CD1c-positive myeloid dendritic cell (primary cell): Measurements from ENCODE around the gene NDEL1.
A peak's percentile ranks its signal among the peaks of the same experiment; 100 is the strongest.

Experiments used
- DNase-seq: peaks from one replicate; pipeline ENCODE4 v3.0.0-alpha.2; 2016; ENCODE audit errors: extremely low spot score

Gene NDEL1

DNA sequence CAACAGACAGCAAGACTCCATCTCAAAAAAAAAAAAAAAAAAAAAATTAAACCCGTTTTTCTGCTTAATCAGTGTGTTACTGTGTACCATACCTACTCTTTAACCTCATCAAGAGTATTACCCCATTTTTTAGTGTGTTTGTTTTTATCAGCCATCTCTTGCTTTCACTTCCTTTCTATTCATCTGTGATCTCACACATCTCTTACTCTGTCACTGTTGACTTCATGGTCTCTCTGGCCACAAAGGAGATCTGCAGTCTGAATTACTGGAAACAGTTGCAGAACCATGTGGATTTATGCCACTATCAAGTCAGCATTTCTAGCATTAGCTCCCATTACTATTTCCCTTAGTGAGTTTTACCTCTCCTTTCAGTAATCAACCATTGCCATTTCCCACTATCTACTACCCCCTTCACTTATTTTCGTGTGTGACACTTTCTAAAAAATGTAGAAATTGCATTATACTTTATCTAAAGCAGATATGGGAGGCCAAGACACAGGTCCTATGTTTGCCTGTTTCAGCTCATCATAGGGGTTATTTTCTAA is 20.1 kb downstream of the NDEL1 start:
- no peak for DNase-seq

DNA sequence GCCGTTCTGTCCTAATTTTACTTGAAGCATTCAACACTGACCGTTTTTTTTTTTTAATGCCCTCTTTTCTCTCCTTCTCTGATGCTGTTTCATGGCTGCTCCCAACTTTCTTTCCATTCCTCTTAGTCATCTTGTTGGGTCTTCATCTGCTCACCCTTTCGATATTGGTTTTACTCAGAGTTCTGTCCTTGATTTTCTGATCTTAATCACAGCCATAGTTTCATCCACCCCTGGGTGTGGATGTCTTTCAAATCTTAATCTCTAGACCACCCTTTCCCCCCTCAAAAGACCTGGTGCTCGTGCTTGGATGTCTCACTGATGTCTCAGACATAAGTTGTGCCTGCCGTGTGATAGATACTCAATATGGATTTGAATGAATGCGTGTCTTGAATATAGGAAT is 22.4 kb downstream of the NDEL1 start:
- DNase-seq, result no peak

DNA sequence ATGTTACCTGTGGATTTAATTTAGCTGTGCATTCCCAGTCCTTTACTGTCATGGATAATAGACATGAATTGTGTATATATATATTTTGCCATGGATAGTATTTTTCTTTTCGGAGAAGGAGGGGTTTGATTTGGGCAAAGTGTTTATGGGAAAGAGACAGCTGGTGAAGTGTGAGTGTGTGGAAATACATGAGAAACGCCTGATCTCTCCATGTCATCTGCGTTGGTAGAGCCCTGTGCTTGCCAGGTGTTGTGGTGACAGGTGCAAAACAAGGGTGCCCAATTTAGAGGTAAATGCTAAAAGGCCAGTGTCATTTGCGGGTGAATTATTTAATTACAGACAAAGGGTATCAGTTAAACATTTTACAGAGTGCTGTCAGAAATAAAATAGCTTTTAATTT is 23.4 kb downstream of the NDEL1 start:
- DNase-seq, result no peak

DNA sequence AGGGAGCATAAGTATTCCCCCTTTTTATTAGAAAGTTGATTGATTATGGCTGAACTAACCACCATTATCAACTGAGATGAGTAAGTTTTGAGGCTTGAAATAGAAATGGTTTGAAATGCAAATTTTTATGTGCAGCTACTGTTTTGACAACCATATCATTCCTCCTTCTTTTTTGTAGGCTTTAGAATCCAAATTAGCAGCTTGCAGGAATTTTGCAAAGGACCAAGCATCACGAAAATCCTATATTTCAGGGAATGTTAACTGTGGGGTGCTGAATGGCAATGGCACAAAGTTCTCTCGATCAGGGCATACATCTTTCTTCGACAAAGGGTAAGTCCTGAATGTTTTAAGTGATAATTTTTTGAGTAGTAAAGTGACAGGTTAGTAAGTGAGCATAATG is 24.1 kb downstream of the NDEL1 start:
- no peak for DNase-seq

DNA sequence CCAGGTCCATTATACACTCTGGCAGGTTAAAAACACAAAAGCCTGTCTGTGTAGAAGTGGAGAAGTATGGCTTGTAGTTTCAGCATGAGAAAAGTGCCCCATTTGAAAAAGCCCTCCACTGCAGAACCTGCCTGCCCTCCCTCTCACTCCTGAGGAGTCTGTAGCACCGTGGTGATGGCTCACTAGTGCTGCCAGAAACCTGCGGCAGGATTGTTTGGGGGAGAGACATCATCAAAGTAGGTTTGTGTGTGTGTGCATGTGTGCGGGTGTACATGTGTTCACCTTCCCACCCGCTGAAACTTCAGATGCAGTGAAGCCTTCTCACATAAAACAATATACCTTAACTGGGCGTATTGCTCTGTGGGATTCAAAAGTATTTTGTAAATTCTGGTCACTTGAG is 26.9 kb downstream of the NDEL1 start:
- no peak for DNase-seq

DNA sequence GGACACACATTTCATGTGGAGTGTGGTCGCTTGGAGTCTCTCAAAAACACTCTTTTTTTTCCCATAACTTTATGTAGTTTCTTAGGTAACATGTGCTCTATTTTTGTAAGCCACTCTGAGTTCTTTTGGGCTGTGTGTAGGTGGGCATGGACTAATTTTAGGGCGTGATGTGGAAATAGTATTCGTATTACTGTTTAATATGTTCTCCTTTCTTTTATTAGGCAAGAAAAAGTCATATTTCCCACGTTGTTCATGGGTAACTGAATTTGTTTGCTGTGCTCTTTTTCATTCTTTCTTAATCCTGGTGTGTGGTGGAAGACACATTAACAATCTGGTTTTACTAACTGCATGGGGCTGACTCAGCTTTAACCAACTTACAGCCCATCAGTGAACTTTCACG is 27.4 kb downstream of the NDEL1 start:
- peak; percentile 67 for DNase-seq

DNA sequence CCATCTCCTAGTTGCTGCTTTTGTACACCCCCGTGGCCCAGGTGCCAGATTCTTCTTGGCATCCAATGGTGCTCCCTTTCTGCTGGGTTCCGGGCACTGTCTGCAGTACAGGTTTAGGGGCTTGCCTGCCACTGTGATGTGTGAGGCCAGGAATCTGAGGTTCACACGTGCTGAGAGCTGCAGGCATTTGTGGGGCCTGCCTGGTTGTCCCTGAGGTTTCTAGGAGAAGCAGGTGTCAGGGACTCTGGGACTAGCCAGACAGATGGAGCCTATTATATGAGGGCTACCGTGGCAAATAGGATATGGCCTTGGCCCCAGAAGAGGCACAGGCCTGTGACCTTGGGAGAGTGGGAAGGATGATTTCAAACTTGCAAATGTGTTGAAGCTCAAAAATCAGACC is 29.3 kb downstream of the NDEL1 start:
- no peak for DNase-seq

DNA sequence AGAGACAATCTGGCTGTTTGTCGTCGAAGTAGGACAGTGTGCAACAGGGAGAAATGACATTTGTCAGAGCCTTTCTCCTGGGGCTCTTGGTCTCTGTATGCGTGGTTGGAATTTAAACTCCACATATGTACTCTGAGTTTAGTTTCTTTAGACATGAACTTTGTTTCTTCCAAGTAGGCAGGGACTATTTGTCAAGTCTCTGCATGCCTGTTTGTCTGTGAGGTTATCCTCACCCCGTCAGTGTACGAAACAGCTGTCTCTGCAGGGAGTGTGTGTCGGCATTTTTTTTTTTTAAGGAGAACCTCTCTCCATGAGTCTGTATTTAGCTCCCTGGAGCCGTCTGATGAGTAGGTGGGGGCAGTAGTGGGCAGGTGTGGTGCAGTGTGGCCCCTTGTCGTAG is 29.7 kb downstream of the NDEL1 start:
- DNase-seq, result no peak

DNA sequence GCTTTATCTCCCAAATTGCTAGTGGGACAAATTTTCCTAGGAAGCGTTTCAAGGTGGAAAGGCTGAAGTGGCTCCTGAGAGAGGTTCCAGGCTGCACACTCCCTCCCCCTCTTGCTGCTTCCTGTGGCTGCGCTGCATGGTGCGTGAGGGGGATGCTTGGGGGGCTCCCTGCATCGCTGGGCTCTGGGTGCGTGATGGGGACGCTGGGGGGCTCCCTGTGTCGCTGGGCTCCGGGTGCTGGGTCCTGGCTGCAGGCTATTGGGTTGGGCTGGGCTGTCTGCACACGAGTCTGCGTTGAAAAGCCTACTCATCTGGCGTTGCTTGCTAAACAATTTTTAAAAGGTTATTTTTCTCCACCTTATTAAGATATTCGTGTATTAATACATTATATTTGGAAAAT is 30.1 kb downstream of the NDEL1 start:
- no peak for DNase-seq

DNA sequence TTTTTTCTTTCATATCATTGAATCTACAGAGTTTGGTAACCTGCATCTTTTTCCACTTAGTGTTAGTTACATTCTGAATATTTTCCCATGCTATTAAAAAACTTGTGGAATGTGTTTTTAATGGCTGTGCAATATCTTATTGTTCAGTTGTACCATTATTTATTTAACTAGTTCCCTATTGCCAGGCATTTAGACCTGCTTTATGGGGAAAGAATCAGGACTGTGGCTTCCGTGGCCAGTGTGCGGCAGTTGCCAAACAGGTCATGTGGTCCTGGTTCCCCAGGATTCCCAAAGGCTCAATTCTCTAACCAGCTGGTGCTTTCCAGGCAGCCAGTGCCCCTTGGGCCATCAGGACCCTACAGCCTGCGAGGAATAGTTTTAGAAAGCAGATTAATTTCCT is 30.8 kb downstream of the NDEL1 start:
- DNase-seq, result no peak

DNA sequence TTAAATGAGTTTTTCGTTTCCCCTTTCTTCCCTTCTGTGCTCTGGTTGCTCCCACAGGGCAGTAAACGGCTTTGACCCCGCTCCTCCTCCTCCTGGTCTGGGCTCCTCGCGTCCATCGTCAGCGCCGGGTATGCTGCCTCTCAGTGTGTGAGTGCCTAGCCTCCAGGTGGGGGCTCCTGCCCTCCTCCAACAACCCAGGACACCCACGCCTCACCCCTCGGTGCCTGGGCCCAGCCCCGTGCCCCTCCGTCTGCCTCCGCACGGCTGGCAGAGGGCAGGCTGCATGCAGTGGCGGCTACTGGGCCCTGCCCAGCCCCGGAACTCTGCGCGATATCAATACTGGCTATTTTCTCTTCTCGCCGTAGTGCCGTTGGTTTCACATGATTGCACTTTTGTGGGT is 31.2 kb downstream of the NDEL1 start:
- no peak for DNase-seq

DNA sequence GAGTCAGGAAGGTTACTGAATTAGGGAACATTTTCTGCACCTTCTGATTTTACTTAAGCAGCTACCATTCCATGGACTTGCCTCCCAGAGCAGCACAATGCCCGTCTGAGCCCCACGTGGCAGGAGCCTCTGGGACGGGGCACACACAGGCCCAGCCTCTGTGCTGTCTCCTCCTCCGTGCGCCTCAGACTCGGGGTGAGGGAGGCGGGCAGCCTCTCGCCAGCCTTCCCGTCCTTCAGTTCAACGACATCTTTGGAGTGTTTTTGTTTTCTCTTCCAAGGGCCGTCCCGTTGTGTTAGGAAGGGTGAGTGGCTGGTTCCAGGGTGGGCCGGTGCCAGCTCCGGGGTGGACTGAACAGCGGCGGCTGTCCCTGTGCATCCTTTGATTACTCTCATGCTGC is 31.8 kb downstream of the NDEL1 start:
- no peak for DNase-seq

DNA sequence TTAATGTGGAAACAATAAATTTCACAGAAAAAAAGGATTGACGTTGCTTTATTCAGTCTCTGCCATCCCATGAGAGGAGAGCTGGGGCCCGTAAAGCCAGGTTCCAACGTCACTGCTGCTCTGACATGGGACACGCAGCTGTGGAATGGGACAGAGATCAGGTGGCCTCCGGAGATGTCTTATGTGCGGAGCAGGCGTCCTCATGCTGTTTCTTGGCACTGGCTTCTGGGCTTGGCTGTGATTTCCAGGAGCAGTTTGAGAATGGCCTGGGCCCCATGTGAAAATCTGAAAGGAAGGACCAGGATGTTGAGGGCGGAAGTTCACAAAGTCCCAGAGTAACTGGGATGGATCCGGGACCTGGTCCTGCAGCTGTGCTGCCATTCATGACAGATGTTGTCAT is 32.4 kb downstream of the NDEL1 start:
- DNase-seq, result no peak

DNA sequence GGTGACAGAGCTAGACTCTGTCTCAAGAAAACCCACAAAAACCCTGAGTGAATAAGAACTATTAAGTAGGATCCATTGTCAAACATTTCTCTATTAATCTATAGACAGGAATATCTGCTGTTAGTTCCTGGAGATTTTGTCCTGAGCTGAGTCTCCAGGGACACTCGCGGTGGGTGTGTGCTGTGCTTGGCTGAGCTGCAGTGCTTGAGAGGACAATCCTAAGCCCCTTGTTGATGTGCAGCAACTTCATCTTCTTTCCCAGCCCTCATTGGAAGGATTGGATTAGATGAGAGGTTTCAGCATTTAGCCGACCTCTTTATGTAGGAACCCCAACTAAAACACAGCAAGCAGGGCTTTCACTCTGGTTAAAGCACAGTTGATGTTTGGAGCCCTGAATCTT is 33.3 kb downstream of the NDEL1 start:
- no peak for DNase-seq

DNA sequence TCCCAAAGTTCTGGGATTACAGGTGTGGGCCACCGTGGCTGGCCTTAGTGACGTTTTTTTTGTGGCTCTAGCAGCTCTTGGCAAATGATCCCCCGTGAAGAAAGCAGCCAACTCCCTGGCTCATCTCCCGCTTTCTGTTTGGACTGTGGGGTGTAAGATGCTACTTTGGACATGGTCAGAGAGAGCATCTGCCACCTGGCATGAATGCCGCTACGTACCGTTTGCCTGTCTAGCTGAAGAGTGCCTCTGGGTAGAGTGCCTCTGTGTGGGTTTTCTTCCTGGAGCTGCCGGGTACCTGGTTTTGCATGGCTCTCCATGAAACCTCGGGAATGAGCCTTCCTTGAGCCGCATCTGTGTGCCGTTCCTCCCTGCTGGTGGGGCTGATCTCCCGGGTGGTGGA is 34.3 kb downstream of the NDEL1 start:
- DNase-seq, result no peak

DNA sequence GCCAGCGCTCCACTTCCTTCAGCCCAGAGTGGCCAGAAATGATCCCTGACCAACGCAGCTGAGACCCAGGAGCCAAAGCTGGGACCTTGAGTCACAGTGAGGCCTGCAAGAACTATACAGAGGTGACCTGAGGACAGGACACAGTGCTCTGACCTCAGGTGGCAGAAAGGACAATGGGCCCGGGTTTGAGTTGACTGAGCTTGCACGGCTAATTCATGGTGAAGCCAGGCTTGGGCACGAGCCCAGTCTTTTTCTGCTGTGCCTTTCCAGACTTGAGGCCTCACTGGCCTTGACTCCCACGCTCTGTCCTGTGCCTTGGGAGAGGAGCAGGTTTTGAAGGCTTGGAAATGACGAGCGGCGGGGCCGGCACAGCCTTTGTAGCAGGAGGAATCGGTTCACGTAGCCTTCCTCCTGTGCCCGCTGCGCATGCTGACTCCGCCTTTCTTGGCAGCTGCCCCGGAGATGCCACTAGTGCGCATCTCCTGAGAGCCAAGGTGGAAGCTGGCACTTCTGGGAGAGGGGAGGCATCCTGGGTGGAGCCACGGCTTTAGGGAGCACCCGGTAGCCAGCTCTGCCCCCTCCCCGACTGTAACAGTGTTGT is 34.9 kb downstream of the NDEL1 start:
- DNase-seq, result no peak

DNA sequence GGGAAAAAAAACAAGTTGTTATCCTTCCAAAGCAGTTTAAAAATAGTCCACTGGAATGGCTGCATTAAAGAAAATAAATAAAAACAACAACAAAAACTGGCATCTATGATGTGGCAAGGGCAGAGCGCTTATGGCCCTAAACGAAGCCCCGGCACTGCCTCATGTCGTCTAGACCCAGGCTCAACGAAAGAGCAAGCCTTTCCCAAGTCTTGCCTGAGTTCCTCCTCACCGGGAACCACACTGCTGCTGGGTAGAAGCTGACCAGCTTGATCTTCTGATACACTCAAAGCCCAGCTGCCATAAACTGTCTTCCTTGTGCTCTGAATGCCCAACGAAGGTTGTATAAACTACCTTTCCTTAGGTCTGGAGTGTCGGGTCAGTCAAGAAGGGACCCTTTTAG is 37.0 kb downstream of the NDEL1 start:
- DNase-seq, result no peak

DNA sequence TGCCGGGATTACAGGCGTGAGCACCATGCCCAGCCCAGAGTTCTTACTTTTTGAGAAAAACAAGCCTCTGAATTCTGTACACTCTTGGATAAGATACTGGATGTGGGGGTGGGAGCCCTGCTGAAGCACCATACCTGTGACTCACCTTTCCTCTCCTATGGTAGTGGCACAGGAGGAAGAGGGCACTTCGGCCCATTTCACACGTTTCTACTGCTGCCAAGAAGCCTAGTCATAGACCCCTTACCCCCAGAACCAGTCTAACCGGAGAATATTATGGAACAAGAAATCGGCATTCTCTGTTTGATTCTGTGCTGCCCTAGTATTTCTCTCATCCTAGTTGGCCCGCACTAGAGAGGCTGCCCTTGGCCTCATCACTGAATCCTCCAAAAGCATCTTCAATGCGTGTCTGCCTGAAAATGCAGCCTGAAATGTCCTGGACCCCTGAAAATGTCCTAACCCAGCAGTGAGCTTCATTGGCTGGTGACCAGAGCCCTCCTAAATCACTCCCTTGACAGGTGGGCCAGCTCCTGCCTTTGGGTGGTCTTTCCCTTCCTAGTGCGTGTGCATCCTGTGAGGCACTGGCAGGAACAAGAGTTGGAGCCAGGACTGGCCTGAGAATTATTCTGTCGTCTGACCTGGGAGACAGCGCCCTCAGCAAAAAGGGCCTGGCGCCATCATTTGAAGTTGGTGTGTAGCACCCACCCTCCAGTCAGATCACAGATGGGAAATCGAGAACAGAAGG is 37.9 kb downstream of the NDEL1 start:
- no peak for DNase-seq

DNA sequence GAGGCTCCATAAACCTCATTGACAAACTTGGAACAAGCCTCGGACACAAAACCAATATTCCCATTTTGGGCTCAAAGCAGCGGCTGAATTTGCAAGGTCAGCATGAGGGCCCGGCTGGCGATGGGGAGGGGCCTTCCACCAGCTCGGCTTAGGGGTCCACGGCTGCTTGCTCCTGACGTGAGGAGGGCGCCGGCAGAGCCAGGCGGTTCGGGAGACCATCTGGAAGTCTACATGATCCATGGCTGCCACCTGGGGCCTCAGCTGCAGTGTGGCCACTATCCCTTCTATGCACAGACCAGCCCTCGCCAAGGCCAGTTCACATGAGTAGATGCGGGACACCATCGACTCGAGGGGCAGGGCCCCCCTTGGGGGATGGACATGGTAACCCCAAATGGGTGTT is 39.1 kb downstream of the NDEL1 start:
- DNase-seq, result no peak

DNA sequence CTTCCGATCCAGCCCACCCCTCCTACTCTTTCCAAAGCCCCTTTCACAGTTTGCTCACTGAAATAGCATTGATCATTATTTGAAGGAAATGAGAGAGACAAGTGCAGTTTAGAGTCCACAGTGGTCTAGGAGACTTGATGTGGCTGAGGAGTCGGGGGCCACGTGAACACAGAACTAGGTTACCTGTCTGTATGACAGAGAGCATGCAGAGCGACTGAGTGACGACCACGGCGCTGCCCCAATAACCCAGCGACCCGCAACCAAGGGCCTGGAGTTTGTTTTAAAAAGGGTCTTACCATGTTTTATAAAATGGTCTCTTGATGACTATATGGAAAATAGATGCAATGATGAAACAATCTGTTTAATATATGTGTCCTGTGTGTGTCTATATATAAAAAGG is 39.5 kb downstream of the NDEL1 start:
- no peak for DNase-seq

DNA sequence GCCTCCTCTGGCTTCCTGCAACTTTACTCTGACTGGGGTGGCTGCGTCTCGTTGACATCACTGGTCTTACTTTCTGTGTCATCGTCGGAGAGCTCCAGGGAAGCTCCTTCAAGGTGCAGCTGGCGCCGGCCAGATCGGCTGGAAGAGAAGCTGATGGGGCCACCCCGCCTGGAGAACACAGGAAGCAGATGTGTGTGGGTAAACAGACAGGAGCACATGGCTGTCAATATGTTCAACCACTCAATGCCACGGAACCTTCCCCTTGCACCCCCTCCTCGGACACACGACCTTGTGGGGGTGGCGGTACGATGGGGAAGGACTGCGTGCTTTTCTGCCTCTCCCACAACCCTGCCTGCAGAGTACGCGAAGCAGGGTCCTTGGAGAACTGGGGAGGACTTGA is 40.1 kb downstream of the NDEL1 start:
- no peak for DNase-seq

DNA sequence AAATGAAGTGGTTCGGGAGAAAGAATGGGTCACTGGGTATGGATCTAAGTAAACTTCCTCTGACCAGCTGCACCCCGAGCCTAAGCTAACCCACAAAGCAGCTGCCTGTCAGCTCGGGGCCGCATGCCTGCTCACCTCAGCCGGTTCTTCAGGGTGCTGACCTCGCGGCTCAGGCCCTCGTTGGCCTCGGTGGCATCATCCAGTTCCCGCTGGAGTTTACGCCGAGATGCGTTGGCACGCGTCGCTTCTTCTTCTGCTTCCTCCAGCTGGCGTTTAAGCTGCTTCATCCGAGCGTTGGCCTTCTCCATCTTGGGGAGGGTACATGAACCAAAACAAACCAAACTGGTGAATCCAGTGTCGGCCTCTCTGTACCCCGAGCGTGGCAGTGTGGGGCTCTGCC is 41.1 kb downstream of the NDEL1 start:
- no peak for DNase-seq

DNA sequence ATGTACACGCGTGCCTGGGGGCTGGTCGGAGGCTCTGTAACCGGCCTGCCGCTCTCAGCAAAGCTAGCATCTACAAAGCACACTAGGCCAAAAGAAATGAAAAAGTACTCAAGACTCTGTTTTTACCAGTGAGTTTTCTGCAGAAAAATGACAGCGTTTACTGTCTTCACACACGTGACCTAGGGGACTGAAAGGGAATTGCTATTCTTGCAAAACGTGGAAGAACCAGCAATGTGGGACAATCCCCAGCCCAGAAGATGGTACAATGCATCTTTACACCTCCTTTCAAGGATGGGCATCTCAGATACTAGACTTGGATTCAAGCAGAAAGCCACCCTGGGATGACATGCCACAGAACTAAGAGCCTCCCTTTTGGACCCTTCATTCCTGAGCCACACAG is 41.5 kb downstream of the NDEL1 start:
- no peak for DNase-seq
